OCI-LY1 (cell line): ENCODE results near the gene NXNL2.

Experiments used
- H2AFZ ChIP-seq: fragments of 200-600 bp; sonication (generic), shearing (Covaris generic); 2 replicates; pipeline ENCODE4 v1.6.0; 2014; ENCODE audit warnings: antibody characterized with exemption, mild to moderate bottlenecking, low read length
- H3F3A ChIP-seq: fragments of 200-600 bp; sonication (generic), shearing (Covaris generic); 2 replicates; pipeline ENCODE4 v1.6.0; 2014; ENCODE audit warnings: mild to moderate bottlenecking, antibody characterized with exemption, low read length, moderate library complexity; ENCODE audit not compliant: insufficient read depth
- H3K27ac ChIP-seq: fragments of 200-600 bp; sonication (generic); 2 replicates; pipeline ENCODE4 v1.5.1; 2014; ENCODE audit warnings: low read length, mixed run types, mild to moderate bottlenecking, low read depth; ENCODE audit not compliant: poor library complexity, severe bottlenecking
- H3K27me3 ChIP-seq: fragments of 200-600 bp; sonication (generic); 2 replicates; pipeline ENCODE4 v1.6.0; 2014; ENCODE audit warnings: antibody characterized with exemption, mild to moderate bottlenecking, low read length, moderate library complexity; ENCODE audit not compliant: insufficient read depth
- H3K36me3 ChIP-seq: fragments of 200-600 bp; sonication (generic); 2 replicates; pipeline ENCODE4 v1.6.1; 2014; ENCODE audit warnings: mild to moderate bottlenecking, antibody characterized with exemption, low read length, moderate library complexity, mixed read lengths; ENCODE audit not compliant: insufficient read depth
- H3K4me1 ChIP-seq: fragments of 200-600 bp; sonication (generic); 2 replicates; pipeline ENCODE4 v1.5.1; 2014; ENCODE audit warnings: mild to moderate bottlenecking, low read length, moderate library complexity; ENCODE audit not compliant: insufficient read depth, severe bottlenecking
- H3K4me2 ChIP-seq: fragments of 200-600 bp; sonication (generic), shearing (Covaris generic); 2 replicates; pipeline ENCODE4 v1.6.1; 2014; ENCODE audit warnings: low read length
- H3K4me3 ChIP-seq: fragments of 200-600 bp; sonication (generic); 2 replicates; pipeline ENCODE4 v1.5.1; 2014; ENCODE audit warnings: low read length, low read depth, mild to moderate bottlenecking, mixed read lengths; ENCODE audit not compliant: poor library complexity, severe bottlenecking
- H3K79me2 ChIP-seq: fragments of 200-600 bp; shearing (Covaris generic); 2 replicates; pipeline ENCODE4 v1.6.1; 2016; ENCODE audit warnings: mixed run types, low read length, mixed read lengths; ENCODE audit not compliant: insufficient read depth
- H3K9ac ChIP-seq: fragments of 200-600 bp; sonication (generic), shearing (Covaris generic); 2 replicates; pipeline ENCODE4 v1.6.1; 2014; ENCODE audit warnings: mild to moderate bottlenecking, low read length, mixed read lengths
- H3K9me2 ChIP-seq: fragments of 200-600 bp; sonication (generic), shearing (Covaris generic); 2 replicates; pipeline ENCODE4 v1.6.1; 2014; ENCODE audit warnings: low read depth, mild to moderate bottlenecking, low read length, mixed read lengths
- H3K9me3 ChIP-seq: fragments of 200-600 bp; shearing (Covaris generic); 2 replicates; pipeline ENCODE4 v1.6.1; 2014; ENCODE audit warnings: low read length, mixed read lengths
- H4K20me1 ChIP-seq: fragments of 200-600 bp; sonication (generic), shearing (Covaris generic); 2 replicates; pipeline ENCODE4 v1.6.0; 2016; ENCODE audit warnings: mild to moderate bottlenecking, low read length; ENCODE audit not compliant: insufficient read depth
- CTCF ChIP-seq: fragments of 200-600 bp; sonication (generic), shearing (Covaris generic); IDR thresholded peaks from 2 replicates; pipeline ENCODE4 v1.5.1; 2017; ENCODE audit warnings: mild to moderate bottlenecking, antibody characterized with exemption, low read length, moderate library complexity, mixed read lengths
- EZH2 ChIP-seq: fragments of 200-600 bp; sonication (generic), shearing (Covaris generic); IDR thresholded peaks from 2 replicates; pipeline ENCODE4 v1.8.0; 2017; ENCODE audit warnings: borderline replicate concordance, mixed run types, mild to moderate bottlenecking, antibody characterized with exemption, low read length, moderate library complexity, mixed read lengths

Gene NXNL2

GRCh38 chr9:88522360-88522759, 12.6 kb upstream of the NXNL2 start:
- Histone ChIP-seq H3K4me2 (no peak overlapping the region), H3K36me3 (no peaks in the 10 kb centered on the region), H2AFZ (no peak overlapping the region), H3K4me1 (no peaks in the 10 kb centered on the region), H4K20me1 (no peaks in the 10 kb centered on the region), H3K4me3 (no peak overlapping the region), H3K9ac (no peak overlapping the region), H3F3A (no peaks in the 10 kb centered on the region), H3K27ac (no peak overlapping the region), H3K79me2 (no peaks in the 10 kb centered on the region), H3K9me2 (no peaks in the 10 kb centered on the region), H3K27me3 (no peaks in the 10 kb centered on the region), H3K9me3 (no peaks in the 10 kb centered on the region)
- TF ChIP-seq CTCF (no peak), EZH2 (no peak)

- no peak overlapping the region for H3K4me2 ChIP-seq
- H3K79me2 ChIP-seq: no peaks in the 10 kb centered on the region
- H4K20me1 ChIP-seq: no peaks in the 10 kb centered on the region
- H3K27me3 ChIP-seq: no peaks in the 10 kb centered on the region
- H3K9me2 ChIP-seq: no peaks in the 10 kb centered on the region
- no peak overlapping the region for H2AFZ ChIP-seq
- no peaks in the 10 kb centered on the region for H3F3A ChIP-seq
- no peak overlapping the region for H3K4me3 ChIP-seq
- no peaks in the 10 kb centered on the region for H3K36me3 ChIP-seq
- TF ChIP-seq EZH2: no peak
- TF ChIP-seq CTCF: no peak
- H3K4me1 ChIP-seq: no peaks in the 10 kb centered on the region
- H3K9ac ChIP-seq: no peak overlapping the region
- no peak overlapping the region for H3K27ac ChIP-seq
- H3K9me3 ChIP-seq: no peaks in the 10 kb centered on the region
Measured at GRCh38 chr9:88523056-88523455, 11.9 kb upstream of the NXNL2 start.

GRCh38 chr9:88524911-88525310, 10.1 kb upstream of the NXNL2 start:
- no peaks in the 10 kb centered on the region for H3K79me2 ChIP-seq
- TF ChIP-seq EZH2 (no peak), CTCF (no peak)
- no peaks in the 10 kb centered on the region for H3K36me3 ChIP-seq
- H3K9me2 ChIP-seq: no peaks in the 10 kb centered on the region
- H4K20me1 ChIP-seq: no peaks in the 10 kb centered on the region
- no peak overlapping the region for H3K4me2 ChIP-seq
- H2AFZ ChIP-seq: no peak overlapping the region
- no peak overlapping the region for H3K9ac ChIP-seq
- H3K9me3 ChIP-seq: no peaks in the 10 kb centered on the region
- H3K27me3 ChIP-seq: no peaks in the 10 kb centered on the region
- H3K4me1 ChIP-seq: no peaks in the 10 kb centered on the region
- H3K27ac ChIP-seq: no peak overlapping the region
- no peaks in the 10 kb centered on the region for H3F3A ChIP-seq
- H3K4me3 ChIP-seq: no peak overlapping the region
